Measurements from ENCODE around the gene ATP2B3.

DNA sequence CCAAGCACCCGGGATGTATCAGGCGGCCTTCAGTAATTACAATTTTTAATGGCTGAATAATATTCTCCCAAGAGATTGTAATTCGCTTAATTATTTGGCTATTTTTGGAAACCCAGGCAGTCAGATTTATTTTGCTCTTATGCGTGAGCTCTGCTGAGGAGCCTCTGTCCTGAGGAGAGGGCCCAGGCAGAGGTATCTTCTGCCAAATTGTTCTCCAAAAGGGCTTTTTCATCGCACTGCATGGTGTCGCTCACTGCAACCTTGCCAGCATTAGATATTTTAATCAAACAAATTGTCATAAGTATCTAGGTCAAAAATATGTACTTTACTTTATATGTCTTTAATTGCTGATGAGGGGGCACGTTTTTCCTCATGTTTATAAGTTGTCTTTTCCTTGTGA lies 5.8 kb downstream of the ATP2B3 start:
- TF ChIP-seq, protein P1, sequence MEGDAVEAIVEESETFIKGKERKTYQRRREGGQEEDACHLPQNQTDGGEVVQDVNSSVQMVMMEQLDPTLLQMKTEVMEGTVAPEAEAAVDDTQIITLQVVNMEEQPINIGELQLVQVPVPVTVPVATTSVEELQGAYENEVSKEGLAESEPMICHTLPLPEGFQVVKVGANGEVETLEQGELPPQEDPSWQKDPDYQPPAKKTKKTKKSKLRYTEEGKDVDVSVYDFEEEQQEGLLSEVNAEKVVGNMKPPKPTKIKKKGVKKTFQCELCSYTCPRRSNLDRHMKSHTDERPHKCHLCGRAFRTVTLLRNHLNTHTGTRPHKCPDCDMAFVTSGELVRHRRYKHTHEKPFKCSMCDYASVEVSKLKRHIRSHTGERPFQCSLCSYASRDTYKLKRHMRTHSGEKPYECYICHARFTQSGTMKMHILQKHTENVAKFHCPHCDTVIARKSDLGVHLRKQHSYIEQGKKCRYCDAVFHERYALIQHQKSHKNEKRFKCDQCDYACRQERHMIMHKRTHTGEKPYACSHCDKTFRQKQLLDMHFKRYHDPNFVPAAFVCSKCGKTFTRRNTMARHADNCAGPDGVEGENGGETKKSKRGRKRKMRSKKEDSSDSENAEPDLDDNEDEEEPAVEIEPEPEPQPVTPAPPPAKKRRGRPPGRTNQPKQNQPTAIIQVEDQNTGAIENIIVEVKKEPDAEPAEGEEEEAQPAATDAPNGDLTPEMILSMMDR (IDR thresholded peaks at IDR 0.05): no peak
- TF ChIP-seq POLR2AphosphoS5 (IDR thresholded peaks at IDR 0.05; ENCODE audit: low read depth, low read length): no peak
- TF ChIP-seq, protein P2, sequence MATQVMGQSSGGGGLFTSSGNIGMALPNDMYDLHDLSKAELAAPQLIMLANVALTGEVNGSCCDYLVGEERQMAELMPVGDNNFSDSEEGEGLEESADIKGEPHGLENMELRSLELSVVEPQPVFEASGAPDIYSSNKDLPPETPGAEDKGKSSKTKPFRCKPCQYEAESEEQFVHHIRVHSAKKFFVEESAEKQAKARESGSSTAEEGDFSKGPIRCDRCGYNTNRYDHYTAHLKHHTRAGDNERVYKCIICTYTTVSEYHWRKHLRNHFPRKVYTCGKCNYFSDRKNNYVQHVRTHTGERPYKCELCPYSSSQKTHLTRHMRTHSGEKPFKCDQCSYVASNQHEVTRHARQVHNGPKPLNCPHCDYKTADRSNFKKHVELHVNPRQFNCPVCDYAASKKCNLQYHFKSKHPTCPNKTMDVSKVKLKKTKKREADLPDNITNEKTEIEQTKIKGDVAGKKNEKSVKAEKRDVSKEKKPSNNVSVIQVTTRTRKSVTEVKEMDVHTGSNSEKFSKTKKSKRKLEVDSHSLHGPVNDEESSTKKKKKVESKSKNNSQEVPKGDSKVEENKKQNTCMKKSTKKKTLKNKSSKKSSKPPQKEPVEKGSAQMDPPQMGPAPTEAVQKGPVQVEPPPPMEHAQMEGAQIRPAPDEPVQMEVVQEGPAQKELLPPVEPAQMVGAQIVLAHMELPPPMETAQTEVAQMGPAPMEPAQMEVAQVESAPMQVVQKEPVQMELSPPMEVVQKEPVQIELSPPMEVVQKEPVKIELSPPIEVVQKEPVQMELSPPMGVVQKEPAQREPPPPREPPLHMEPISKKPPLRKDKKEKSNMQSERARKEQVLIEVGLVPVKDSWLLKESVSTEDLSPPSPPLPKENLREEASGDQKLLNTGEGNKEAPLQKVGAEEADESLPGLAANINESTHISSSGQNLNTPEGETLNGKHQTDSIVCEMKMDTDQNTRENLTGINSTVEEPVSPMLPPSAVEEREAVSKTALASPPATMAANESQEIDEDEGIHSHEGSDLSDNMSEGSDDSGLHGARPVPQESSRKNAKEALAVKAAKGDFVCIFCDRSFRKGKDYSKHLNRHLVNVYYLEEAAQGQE (IDR thresholded peaks at IDR 0.05; ENCODE audit: insufficient read depth in 1 of 2, low read depth in 2 of 2, low read length in 1 of 2): no peak

Measured in Panc1 (cell line).